Gastroesophageal sphincter (tissue), 4 donors: ENCODE results near the gene RPS25. TPM values are rescaled to one million over a fixed set of nuclear protein-coding genes. Genes with fewer than 3 reads are reported as not detected.

ENCODE experiments used
- ATAC-seq: fragments of 150-250 bp; one replicate; pipeline ENCODE4 v1.9.1; 2016; ENCODE audit warnings: mild to moderate bottlenecking, moderate library complexity
- H3K27ac ChIP-seq, 4 donors: fragments of 200-600 bp; sonication (generic) in 3 of 4; 1 replicate in 3 of 4; 2 replicates in 1 of 4; pipeline ENCODE4 v1.5.1; 2016 to 2019
- H3K27me3 ChIP-seq: fragments of 200-600 bp; sonication (generic); one replicate; pipeline ENCODE4 v1.5.1; 2019
- H3K36me3 ChIP-seq, 2 donors: fragments of 200-600 bp; sonication (generic); one replicate each; pipeline ENCODE4 v1.5.1; 2019; ENCODE audit warnings: control low read depth in 1 of 2
- H3K4me1 ChIP-seq, 3 donors: fragments of 200-600 bp; sonication (generic); 1 replicate in 2 of 3; 2 replicates in 1 of 3; pipeline ENCODE4 v1.5.1; 2016 to 2019; ENCODE audit warnings: control low read depth in 2 of 3
- H3K4me3 ChIP-seq, 2 donors: fragments of 200-600 bp; sonication (generic); one replicate each; pipeline ENCODE4 v1.5.1; 2019; ENCODE audit warnings: mild to moderate bottlenecking in 1 of 2, moderate library complexity in 1 of 2
- H3K9me3 ChIP-seq, 3 donors: fragments of 200-600 bp; sonication (generic); one replicate each; pipeline ENCODE4 v1.5.1; 2017 to 2019; ENCODE audit warnings: control low read depth in 2 of 3
- EP300 ChIP-seq: sonication (generic); formaldehyde crosslinking; IDR thresholded peaks from one replicate; pipeline ENCODE4 v1.6.1; 2017; ENCODE audit warnings: antibody characterized with exemption, mild to moderate bottlenecking
- POLR2A ChIP-seq, 2 donors: fragments of 450-650 bp; IDR thresholded peaks; one replicate each; pipeline ENCODE4 v1.6.1; 2017; ENCODE audit warnings: antibody characterized with exemption in 2 of 2, mild to moderate bottlenecking in 2 of 2, moderate library complexity in 1 of 2
- POLR2AphosphoS5 ChIP-seq: sonication (generic); formaldehyde crosslinking; IDR thresholded peaks from one replicate; pipeline ENCODE4 v1.6.1; 2017; ENCODE audit warnings: antibody characterized with exemption
- WGBS, 2 donors: methylation state at CpG; one replicate each; pipeline ENCODE4 v1.1.5; 2018; ENCODE audit warnings: low coverage in 1 of 2; 5-methylcytosine and 5-hydroxymethylcytosine counted together
- total RNA-seq, 4 donors: library from RNA; depleted of rRNA; stranded (reverse); fragments of >200 nt; gene quantifications; one replicate each; pipeline ENCODE4 v1.1.0, GENCODE V29; 2016
- TF ChIP-seq, protein P1 (sequence below), 4 experiments: fragments of 200-600 bp in 2 of 4; fragments of 450-650 bp in 2 of 4; sonication (generic) in 1 of 4; IDR thresholded peaks; one replicate each; pipeline ENCODE4 v1.5.1; 2017 to 2019; ENCODE audit warnings: antibody characterized with exemption in 4 of 4, mild to moderate bottlenecking in 2 of 4, moderate library complexity in 2 of 4

The RPS25 gene
- total RNA-seq, 4 donors from 2014 or later: 1,381 to 2,808 (median 2,000) TPM

GRCh38 chr11:119057000-119057769 lies 39.0 kb upstream of the RPS25 start, which contains the start of gene HYOU1:
Gene HYOU1 (minus strand): TSS chr11:119057205. CDS start chr11:119056160, 1,045 bp downstream.
- TF ChIP-seq, protein P1, sequence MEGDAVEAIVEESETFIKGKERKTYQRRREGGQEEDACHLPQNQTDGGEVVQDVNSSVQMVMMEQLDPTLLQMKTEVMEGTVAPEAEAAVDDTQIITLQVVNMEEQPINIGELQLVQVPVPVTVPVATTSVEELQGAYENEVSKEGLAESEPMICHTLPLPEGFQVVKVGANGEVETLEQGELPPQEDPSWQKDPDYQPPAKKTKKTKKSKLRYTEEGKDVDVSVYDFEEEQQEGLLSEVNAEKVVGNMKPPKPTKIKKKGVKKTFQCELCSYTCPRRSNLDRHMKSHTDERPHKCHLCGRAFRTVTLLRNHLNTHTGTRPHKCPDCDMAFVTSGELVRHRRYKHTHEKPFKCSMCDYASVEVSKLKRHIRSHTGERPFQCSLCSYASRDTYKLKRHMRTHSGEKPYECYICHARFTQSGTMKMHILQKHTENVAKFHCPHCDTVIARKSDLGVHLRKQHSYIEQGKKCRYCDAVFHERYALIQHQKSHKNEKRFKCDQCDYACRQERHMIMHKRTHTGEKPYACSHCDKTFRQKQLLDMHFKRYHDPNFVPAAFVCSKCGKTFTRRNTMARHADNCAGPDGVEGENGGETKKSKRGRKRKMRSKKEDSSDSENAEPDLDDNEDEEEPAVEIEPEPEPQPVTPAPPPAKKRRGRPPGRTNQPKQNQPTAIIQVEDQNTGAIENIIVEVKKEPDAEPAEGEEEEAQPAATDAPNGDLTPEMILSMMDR (IDR thresholded peaks at IDR 0.05): peak in 2 of 4 experiments; percentile 48 to 57
- TF ChIP-seq EP300 (no peak), POLR2A (IDR thresholded peaks at IDR 0.05) (peak; percentile 78 to 79), POLR2AphosphoS5 (peak; percentile 65)
- Histone ChIP-seq H3K4me3 (peak within 1 kb of the TSS; percentile 61 to 95), H3K27me3 (no peaks in the 10 kb centered on the region), H3K9me3 (no peaks in the 10 kb centered on the region), H3K4me1 (peaks cover 0 to 29% (median 11%) of the 10 kb centered on the region in 3 donors), H3K36me3 (peaks cover 0 to 33% of the 10 kb centered on the region in 2 donors), H3K27ac (peak within 1 kb of the TSS; percentile 85 to 98 (median 88))
- 0% methylated on average over 5 of the region's 79 CpGs; no CpG with 5 or more reads in 1 of the 2 donors for WGBS, 2 donors
- ATAC-seq: peak; percentile 99

DNA sequence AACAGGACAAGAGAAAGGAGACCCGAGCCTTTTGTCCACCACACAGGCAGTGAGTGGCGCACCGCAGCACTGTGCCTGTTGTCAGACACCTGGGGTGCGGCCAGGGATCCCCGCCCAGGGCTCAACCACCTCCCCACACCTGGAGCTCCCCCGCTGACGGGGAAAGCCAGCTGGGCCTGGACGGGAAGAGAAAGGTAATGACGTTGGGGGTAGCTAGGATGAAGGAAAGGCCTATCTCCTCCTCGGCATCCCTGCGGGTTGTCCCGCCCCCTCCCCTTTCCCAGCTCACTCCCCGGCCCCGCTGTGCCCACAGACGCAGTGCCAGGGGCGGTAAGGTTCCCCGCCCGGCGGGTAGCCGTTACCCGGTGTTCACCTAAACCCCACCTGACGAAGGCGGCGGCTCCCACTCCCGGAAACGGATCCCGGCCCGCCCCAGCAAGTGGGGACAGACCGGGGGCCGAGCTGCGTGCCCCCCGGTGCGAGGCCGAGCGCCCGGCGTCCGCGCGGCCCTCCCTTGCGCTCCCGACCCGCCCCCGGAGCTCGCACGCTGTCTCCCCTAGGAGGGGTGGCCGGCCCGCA lies 38.4 kb upstream of the RPS25 start:
- TF ChIP-seq, protein P1 (IDR thresholded peaks at IDR 0.05): no peak
- TF ChIP-seq POLR2A (IDR thresholded peaks at IDR 0.05) (no peak), POLR2AphosphoS5 (no peak), EP300 (no peak)
- Histone ChIP-seq H3K36me3 (peaks cover 0 to 40% of the 10 kb centered on the region in 2 donors), H3K4me1 (peaks cover 0 to 29% (median 11%) of the 10 kb centered on the region in 3 donors), H3K27ac (peak overlapping the region; percentile 48 to 98 (median 86)), H3K4me3 (peak overlapping the region; percentile 47 to 95), H3K9me3 (no peaks in the 10 kb centered on the region), H3K27me3 (no peaks in the 10 kb centered on the region)
- no CpG with 5 or more reads among the region's 48 CpGs for WGBS, 2 donors
- ATAC-seq: no peak

GRCh38 chr11:119055901-119056300 lies 37.8 kb upstream of the RPS25 start:
- WGBS, 2 donors: 40 to 52% methylated on average over 4 to 6 of the region's 6 CpGs
- TF ChIP-seq POLR2AphosphoS5: no peak
- TF ChIP-seq, protein P1 (IDR thresholded peaks at IDR 0.05): no peak
- no peak for TF ChIP-seq POLR2A (IDR thresholded peaks at IDR 0.05)
- TF ChIP-seq EP300: no peak

DNA sequence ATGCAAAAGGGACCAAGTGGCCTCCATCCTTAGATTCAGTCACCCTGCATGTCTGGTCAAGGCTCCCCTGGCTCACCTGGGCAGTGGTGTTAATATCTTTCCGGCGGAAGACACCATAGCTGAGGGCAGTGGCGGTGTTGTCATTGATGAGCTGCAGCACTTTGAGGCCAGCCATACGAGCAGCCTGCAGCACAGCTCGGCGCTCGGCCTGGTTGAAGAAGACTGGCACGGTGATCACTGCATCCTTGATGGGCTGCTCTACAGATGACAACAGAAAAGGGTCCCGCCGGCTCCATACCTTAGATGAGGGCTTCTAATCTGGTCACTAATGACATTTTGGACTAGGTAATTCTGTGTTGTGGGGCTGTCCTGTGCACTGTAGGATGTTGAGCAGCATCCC lies 36.3 kb upstream of the RPS25 start:
- TF ChIP-seq, protein P1 (IDR thresholded peaks at IDR 0.05): no peak
- TF ChIP-seq EP300 (no peak), POLR2AphosphoS5 (no peak), POLR2A (IDR thresholded peaks at IDR 0.05) (no peak)
- WGBS, 2 donors: 75% methylated on average over 2 of the region's 10 CpGs; no CpG with 5 or more reads in 1 of the 2 donors
- no peak overlapping the region for H3K27ac ChIP-seq
- peaks cover 0 to 29% (median 11%) of the 10 kb centered on the region in 3 donors for H3K4me1 ChIP-seq
- H3K36me3 ChIP-seq: peaks cover 0 to 61% of the 10 kb centered on the region in 2 donors
- H3K4me3 ChIP-seq: no peak overlapping the region
- ATAC-seq: no peak
- H3K9me3 ChIP-seq: no peaks in the 10 kb centered on the region
- H3K27me3 ChIP-seq: no peaks in the 10 kb centered on the region

More at GRCh38 chr11:119055901-119056300, 37.8 kb upstream of the RPS25 start:
- peak overlapping the region; percentile 47 to 95 for H3K4me3 ChIP-seq
- H3K36me3 ChIP-seq: peaks cover 0 to 46% of the 10 kb centered on the region in 2 donors
- H3K27me3 ChIP-seq: no peaks in the 10 kb centered on the region
- peak overlapping the region in 3 of 4 donors; percentile 85 to 98 (median 87) for H3K27ac ChIP-seq
- ATAC-seq: no peak
- peaks cover 0 to 29% (median 11%) of the 10 kb centered on the region in 3 donors for H3K4me1 ChIP-seq
- H3K9me3 ChIP-seq: no peaks in the 10 kb centered on the region
